WTC11 (cell line): ENCODE measurements around the gene APOA4.

Experiments
- CTCF ChIP-seq: fragments of 200-600 bp; IDR thresholded peaks from 2 replicates; pipeline ENCODE4 v1.8.0; 2022; ENCODE audit warnings: antibody characterized with exemption
- ETV6 ChIP-seq: sonication (generic); formaldehyde crosslinking; IDR thresholded peaks from 2 replicates; pipeline ENCODE4 v1.8.1; 2022; ENCODE audit warnings: mild to moderate bottlenecking, missing genetic modification reagents

GRCh38 chr11:116800610-116801009, 22.5 kb downstream of the APOA4 start:
- TF ChIP-seq CTCF = no peak
- no peak for TF ChIP-seq ETV6
